ENCODE measurements around the gene CDH26.

GRCh38 chr20:59976156-59976782 is 18.0 kb downstream of the CDH26 start:
- TF ChIP-seq CTCF (IDR thresholded peaks at IDR 0.05; ENCODE audit: low read length) (no peak), EZH2phosphoT487 (IDR thresholded peaks at IDR 0.05; ENCODE audit: low read length) (no peak)
